PC-9 (cell line): ENCODE measurements around the gene AKAP6. TPM values are rescaled to one million over a fixed set of nuclear protein-coding genes. Genes with fewer than 3 reads are reported as not detected.

Experiments
- BruUV-seq: library from RNA; stranded (reverse); fragments of 400-500 nt; replicated peaks from 2 replicates; lab custom pipeline; 2021; lab: Mats Ljungman, UMichigan
- CTCF ChIA-PET: fragments of 300-600 bp; sonication (Branson Sonifier 250); formaldehyde crosslinking; loops from one replicate; lab custom pipeline; 2022; ENCODE audit warnings: antibody characterized with exemption; lab: Charles Lee
- POLR2A ChIA-PET: fragments of 300-600 bp; sonication (Branson Sonifier 250); formaldehyde crosslinking; loops from one replicate; lab custom pipeline; 2022; ENCODE audit warnings: antibody characterized with exemption; ENCODE audit not compliant: unreplicated experiment; lab: Charles Lee
- DNase-seq, 2 experiments: peaks; one replicate each; pipeline versions ENCODE4 v3.0.0 to v3.0.0-alpha.2; 2015 to 2022; ENCODE audit warnings: mixed read lengths in 1 of 2
- H2AFZ ChIP-seq: fragments of 200-600 bp; sonication (generic); 2 replicates; pipeline ENCODE4 v1.8.1; 2017; ENCODE audit warnings: antibody characterized with exemption
- H3F3A ChIP-seq: fragments of 200-600 bp; sonication (generic); 2 replicates; pipeline ENCODE4 v1.8.1; 2017; ENCODE audit warnings: antibody characterized with exemption, mild to moderate bottlenecking, low read depth; ENCODE audit not compliant: insufficient read depth
- H3K27ac ChIP-seq: fragments of 200-600 bp; sonication (generic); 2 replicates; pipeline ENCODE4 v1.6.1; 2016; ENCODE audit warnings: mixed run types
- H3K27me3 ChIP-seq: fragments of 200-600 bp; sonication (generic); 2 replicates; pipeline ENCODE4 v1.6.1; 2016; ENCODE audit warnings: low read depth, mixed run types; ENCODE audit not compliant: insufficient read depth
- H3K36me3 ChIP-seq: fragments of 200-600 bp; sonication (generic); 2 replicates; pipeline ENCODE4 v1.6.1; 2016; ENCODE audit warnings: low read depth, mixed run types
- H3K4me1 ChIP-seq: fragments of 200-600 bp; sonication (generic); replicated peaks from 2 replicates; pipeline ENCODE4 v1.6.1; 2016; ENCODE audit warnings: mixed run types; ENCODE audit not compliant: insufficient read depth
- H3K4me2 ChIP-seq: fragments of 200-600 bp; sonication (generic); 2 replicates; pipeline ENCODE4 v1.6.1; 2017; ENCODE audit warnings: mixed run types
- H3K4me3 ChIP-seq: fragments of 200-600 bp; sonication (generic); 2 replicates; pipeline ENCODE4 v1.6.1; 2016; ENCODE audit warnings: mixed run types
- H3K79me2 ChIP-seq: fragments of 200-600 bp; sonication (generic); 2 replicates; pipeline ENCODE4 v1.6.1; 2017; ENCODE audit warnings: low read depth, mixed run types
- H3K9me2 ChIP-seq: fragments of 200-600 bp; sonication (generic); 2 replicates; pipeline ENCODE4 v1.8.1; 2017; ENCODE audit warnings: mild to moderate bottlenecking; ENCODE audit not compliant: insufficient read depth
- H3K9me3 ChIP-seq: fragments of 200-600 bp; sonication (generic); 2 replicates; pipeline ENCODE4 v1.8.1; 2016; ENCODE audit warnings: low read depth; ENCODE audit not compliant: insufficient read depth
- H4K20me1 ChIP-seq: fragments of 200-600 bp; sonication (generic); 2 replicates; pipeline ENCODE4 v1.8.1; 2017; ENCODE audit not compliant: insufficient read depth
- EZH2 ChIP-seq: fragments of 200-600 bp; sonication (generic); IDR thresholded peaks from 2 replicates; pipeline ENCODE4 v1.8.0; 2017; ENCODE audit warnings: antibody characterized with exemption, low read depth
- intact Hi-C: fragments of 100-400 bp; cut with micrococcal nuclease; formaldehyde crosslinking; loops from one replicate; pipeline ENCODE4 v1.10.0; 2022; ENCODE audit not compliant: unreplicated experiment
- total RNA-seq: library from RNA; stranded (reverse); gene quantifications from 2 replicates; pipeline ENCODE4 v1.2.3, GENCODE V29; 2021
- TF ChIP-seq, protein P1 (sequence below): fragments of 200-600 bp; sonication (generic); conservative IDR thresholded peaks from 2 replicates; pipeline ENCODE4 v1.6.1; 2017; ENCODE audit warnings: mixed run types, antibody characterized with exemption, mild to moderate bottlenecking, moderate library complexity

Gene AKAP6
- total RNA-seq, 1 experiment from 2014 or later: 2.8 TPM

DNA sequence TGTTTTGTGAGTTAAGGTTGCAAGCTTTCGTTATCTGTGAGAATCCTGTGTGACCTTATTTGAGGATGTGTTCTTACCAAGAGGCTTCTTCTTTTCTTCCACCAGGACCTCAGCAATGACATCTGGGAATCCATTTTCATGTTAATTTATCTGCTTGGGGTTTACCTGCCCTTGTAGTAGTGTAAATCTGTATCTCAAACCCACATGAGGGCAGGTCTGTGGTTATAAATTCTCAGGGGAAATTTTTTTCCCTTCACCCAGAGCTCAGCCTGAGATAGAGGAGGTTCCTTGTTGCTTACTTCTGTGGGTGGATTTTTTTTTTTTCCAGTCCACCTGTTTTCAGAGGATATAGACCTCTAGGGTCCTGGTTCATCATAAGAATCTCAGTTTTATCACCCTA, 70.8 kb downstream of the AKAP6 start:
- peaks cover 9% of the 10 kb centered on the region; the same call in 1 of the 2 replicates for H3F3A ChIP-seq
- H3K9me2 ChIP-seq: no peaks in the 10 kb centered on the region
- H3K9me3 ChIP-seq: no peaks in the 10 kb centered on the region
- no peak for DNase-seq
- H3K27ac ChIP-seq: no peak overlapping the region
- H2AFZ ChIP-seq: no peak overlapping the region
- ChIA-PET POLR2A (no interaction called here), CTCF (interaction anchor here (0.5 kb wide), 1 partner anchor 130 kb away, joined by 5 read pairs; no protein-coding TSS in a partner anchor)
- H3K4me1 ChIP-seq: peaks cover 14% of the 10 kb centered on the region
- BruUV-seq: no TSS peak
- TF ChIP-seq, protein P1, sequence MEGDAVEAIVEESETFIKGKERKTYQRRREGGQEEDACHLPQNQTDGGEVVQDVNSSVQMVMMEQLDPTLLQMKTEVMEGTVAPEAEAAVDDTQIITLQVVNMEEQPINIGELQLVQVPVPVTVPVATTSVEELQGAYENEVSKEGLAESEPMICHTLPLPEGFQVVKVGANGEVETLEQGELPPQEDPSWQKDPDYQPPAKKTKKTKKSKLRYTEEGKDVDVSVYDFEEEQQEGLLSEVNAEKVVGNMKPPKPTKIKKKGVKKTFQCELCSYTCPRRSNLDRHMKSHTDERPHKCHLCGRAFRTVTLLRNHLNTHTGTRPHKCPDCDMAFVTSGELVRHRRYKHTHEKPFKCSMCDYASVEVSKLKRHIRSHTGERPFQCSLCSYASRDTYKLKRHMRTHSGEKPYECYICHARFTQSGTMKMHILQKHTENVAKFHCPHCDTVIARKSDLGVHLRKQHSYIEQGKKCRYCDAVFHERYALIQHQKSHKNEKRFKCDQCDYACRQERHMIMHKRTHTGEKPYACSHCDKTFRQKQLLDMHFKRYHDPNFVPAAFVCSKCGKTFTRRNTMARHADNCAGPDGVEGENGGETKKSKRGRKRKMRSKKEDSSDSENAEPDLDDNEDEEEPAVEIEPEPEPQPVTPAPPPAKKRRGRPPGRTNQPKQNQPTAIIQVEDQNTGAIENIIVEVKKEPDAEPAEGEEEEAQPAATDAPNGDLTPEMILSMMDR: no peak
- no peak for TF ChIP-seq EZH2
- no peaks in the 10 kb centered on the region for H3K27me3 ChIP-seq
- H3K4me3 ChIP-seq: no peak overlapping the region
- no peaks in the 10 kb centered on the region for H3K36me3 ChIP-seq
- no peaks in the 10 kb centered on the region for H4K20me1 ChIP-seq
- H3K79me2 ChIP-seq: no peaks in the 10 kb centered on the region
- intact Hi-C loops: loop anchor here (2.0 to 5.0 kb wide), 2 partner anchors 19 to 72 kb away; no protein-coding TSS in a partner anchor
- H3K4me2 ChIP-seq: no peak overlapping the region

DNA sequence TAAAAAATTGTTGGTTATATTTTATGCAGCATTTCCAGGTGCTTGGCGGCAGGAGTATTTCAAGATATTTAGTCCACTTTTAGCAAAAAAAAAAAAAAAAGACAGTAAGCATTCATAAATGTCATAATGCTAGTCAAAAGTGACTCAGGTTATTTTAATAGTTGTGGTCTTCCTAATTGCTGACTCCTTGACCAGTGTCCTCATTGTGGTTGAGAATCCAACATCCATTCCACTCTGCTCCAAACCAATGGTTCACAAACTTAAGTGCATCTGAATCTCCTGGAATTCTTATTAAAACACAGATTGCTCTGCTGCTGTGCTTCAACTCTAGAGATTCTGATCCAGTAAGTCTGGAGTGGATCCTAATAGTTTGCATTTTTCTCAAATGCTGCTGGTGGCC, 71.4 kb downstream of the AKAP6 start:
- no peak overlapping the region for H2AFZ ChIP-seq
- BruUV-seq: no TSS peak
- POLR2A ChIA-PET: no interaction called here
- H4K20me1 ChIP-seq: no peaks in the 10 kb centered on the region
- DNase-seq: no peak
- no peaks in the 10 kb centered on the region for H3K9me2 ChIP-seq
- peaks cover 14% of the 10 kb centered on the region for H3K4me1 ChIP-seq
- H3K9me3 ChIP-seq: no peaks in the 10 kb centered on the region
- H3F3A ChIP-seq: peaks cover 9% of the 10 kb centered on the region; the same call in 1 of the 2 replicates
- H3K36me3 ChIP-seq: no peaks in the 10 kb centered on the region
- H3K4me3 ChIP-seq: no peak overlapping the region
- intact Hi-C loops: no loop called here
- H3K79me2 ChIP-seq: no peaks in the 10 kb centered on the region
- H3K27ac ChIP-seq: no peak overlapping the region
- H3K27me3 ChIP-seq: no peaks in the 10 kb centered on the region
- TF ChIP-seq EZH2: no peak
- TF ChIP-seq, protein P1: no peak
- no peak overlapping the region for H3K4me2 ChIP-seq
- CTCF ChIA-PET: no interaction called here

DNA sequence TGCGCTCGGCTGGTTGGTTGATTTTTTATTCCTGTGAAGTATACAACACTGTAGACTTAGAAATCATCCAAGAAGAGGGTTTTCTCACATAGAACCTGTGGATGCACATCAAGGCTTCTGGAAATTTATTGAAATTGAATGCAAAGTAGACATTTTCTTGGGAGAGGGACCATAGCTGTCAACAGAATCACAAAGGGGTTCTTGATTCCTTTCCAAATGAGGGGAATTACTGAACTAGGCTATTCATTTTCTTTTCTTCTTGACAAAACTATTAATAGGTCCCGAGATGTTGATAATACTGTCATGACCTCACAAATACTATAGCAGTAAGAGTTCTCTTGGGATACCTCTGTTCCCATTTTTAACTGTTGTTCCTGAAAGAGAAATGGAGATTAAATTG, 73.9 kb downstream of the AKAP6 start:
- no peaks in the 10 kb centered on the region for H3K9me2 ChIP-seq
- BruUV-seq: no TSS peak
- H3K79me2 ChIP-seq: no peaks in the 10 kb centered on the region
- H3K4me3 ChIP-seq: no peak overlapping the region
- H2AFZ ChIP-seq: no peak overlapping the region
- H3K27ac ChIP-seq: no peak overlapping the region
- H3K27me3 ChIP-seq: no peaks in the 10 kb centered on the region
- H3K9me3 ChIP-seq: no peaks in the 10 kb centered on the region
- ChIA-PET CTCF (no interaction called here), POLR2A (no interaction called here)
- H4K20me1 ChIP-seq: no peaks in the 10 kb centered on the region
- H3K4me1 ChIP-seq: peaks cover 1% of the 10 kb centered on the region
- H3K4me2 ChIP-seq: no peak overlapping the region
- no peak for DNase-seq
- H3K36me3 ChIP-seq: no peaks in the 10 kb centered on the region
- intact Hi-C loops: no loop called here
- H3F3A ChIP-seq: peaks cover 1% of the 10 kb centered on the region; the same call in 1 of the 2 replicates
- TF ChIP-seq EZH2: no peak
- TF ChIP-seq, protein P1: no peak
